Kasumi-1 (cell line): ENCODE measurements around the gene OMA1.
"Not testable (repeated sequence)": the region's sequence is repeated elsewhere in the genome, so short reads cannot be mapped to it uniquely, and the experiment has no call there.

Experiments used
- DNase-seq, 2 experiments: peaks; one replicate each; lab custom pipeline; 2025; lab: John Stamatoyannopoulos, UW

OMA1 gene

GRCh38 chr1:58524353-58524945 lies 22.1 kb downstream of the OMA1 start:
- no peak for DNase-seq

- peak; percentile 59 to 74 for DNase-seq
Measured at GRCh38 chr1:58515794-58516401, 30.6 kb downstream of the OMA1 start.

- DNase-seq, result no peak
Measured at GRCh38 chr1:58513956-58514355, 32.6 kb downstream of the OMA1 start.

GRCh38 chr1:58508629-58509028 lies 37.9 kb downstream of the OMA1 start:
- DNase-seq, result no peak

- no peak for DNase-seq
Measured at GRCh38 chr1:58505286-58505685, 41.2 kb downstream of the OMA1 start.

GRCh38 chr1:58502519-58502918 lies 44.0 kb downstream of the OMA1 start:
- DNase-seq, result no peak

GRCh38 chr1:58500043-58500442 lies 46.5 kb downstream of the OMA1 start:
- no peak for DNase-seq

GRCh38 chr1:58497499-58497898 lies 49.0 kb downstream of the OMA1 start:
- peak; percentile 30 to 47 for DNase-seq

- DNase-seq, result no peak
Measured at GRCh38 chr1:58496042-58496441, 50.5 kb downstream of the OMA1 start.

GRCh38 chr1:58488914-58489313 lies 57.6 kb downstream of the OMA1 start:
- DNase-seq, result not testable (repeated sequence)

GRCh38 chr1:58487002-58487401 lies 59.5 kb downstream of the OMA1 start:
- peak in 1 of 2 experiments; percentile 1 for DNase-seq

GRCh38 chr1:58481962-58482361 lies 64.6 kb downstream of the OMA1 start:
- DNase-seq, result no peak

- DNase-seq, result no peak
Measured at GRCh38 chr1:58480191-58480590, 66.3 kb downstream of the OMA1 start.

GRCh38 chr1:58477390-58477789 lies 69.1 kb downstream of the OMA1 start:
- DNase-seq, result no peak

GRCh38 chr1:58476179-58476578 lies 70.3 kb downstream of the OMA1 start:
- DNase-seq, result no peak

- DNase-seq, result no peak
Measured at GRCh38 chr1:58469476-58469875, 77.0 kb downstream of the OMA1 start.

- no peak for DNase-seq
Measured at GRCh38 chr1:58469016-58469415, 77.5 kb downstream of the OMA1 start.

- no peak for DNase-seq
Measured at GRCh38 chr1:58468612-58469011, 77.9 kb downstream of the OMA1 start.

GRCh38 chr1:58466630-58467241 lies 79.8 kb downstream of the OMA1 start:
- DNase-seq, result no peak

GRCh38 chr1:58465825-58466629 lies 80.5 kb downstream of the OMA1 start:
- no peak for DNase-seq

GRCh38 chr1:58465176-58465575 lies 81.3 kb downstream of the OMA1 start:
- DNase-seq, result no peak

- peak; percentile 42 to 55 for DNase-seq
Measured at GRCh38 chr1:58460469-58460868, 86.1 kb downstream of the OMA1 start.

GRCh38 chr1:58459911-58460310 lies 86.6 kb downstream of the OMA1 start:
- DNase-seq, result no peak
